ENCODE measurements around the gene METTL26.

The METTL26 gene

DNA sequence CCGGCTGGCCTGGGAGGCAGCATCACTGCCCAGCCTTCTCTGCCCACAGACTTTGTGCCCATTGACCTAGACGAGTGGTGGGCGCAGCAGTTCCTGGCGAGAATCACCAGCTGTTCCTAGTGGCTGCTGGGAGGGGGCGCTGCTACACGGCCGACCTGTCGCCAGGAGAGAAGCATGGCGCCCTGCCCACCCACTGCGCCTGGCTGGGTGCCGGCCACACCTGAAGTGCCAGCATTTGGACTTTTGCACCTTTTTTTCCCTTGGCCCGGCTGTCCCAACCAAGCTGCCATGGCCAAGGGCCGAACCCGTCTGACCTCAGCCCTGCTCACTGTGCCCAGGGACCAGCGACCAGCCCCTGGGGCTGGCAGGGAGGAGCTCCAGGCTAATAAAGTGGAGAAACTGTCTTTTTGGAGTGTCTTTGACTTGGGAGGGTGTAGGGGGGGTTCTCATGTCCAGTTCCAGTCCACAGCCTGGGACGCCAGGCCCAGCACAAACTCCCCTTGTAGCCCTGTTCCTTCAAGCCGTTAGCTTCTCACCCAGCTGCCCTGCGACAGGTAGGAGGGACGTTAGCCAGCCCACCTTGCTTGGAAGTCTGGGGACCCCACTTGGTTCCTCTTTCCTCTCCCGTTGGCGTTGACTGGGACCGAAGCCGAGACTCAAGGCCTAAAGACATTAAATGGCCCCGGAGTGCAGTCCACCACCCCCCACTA lies 12.1 kb upstream of the METTL26 start:
- no peak for DNase-seq (ENCODE audit: low read depth)
- TF ChIP-seq, protein P1, sequence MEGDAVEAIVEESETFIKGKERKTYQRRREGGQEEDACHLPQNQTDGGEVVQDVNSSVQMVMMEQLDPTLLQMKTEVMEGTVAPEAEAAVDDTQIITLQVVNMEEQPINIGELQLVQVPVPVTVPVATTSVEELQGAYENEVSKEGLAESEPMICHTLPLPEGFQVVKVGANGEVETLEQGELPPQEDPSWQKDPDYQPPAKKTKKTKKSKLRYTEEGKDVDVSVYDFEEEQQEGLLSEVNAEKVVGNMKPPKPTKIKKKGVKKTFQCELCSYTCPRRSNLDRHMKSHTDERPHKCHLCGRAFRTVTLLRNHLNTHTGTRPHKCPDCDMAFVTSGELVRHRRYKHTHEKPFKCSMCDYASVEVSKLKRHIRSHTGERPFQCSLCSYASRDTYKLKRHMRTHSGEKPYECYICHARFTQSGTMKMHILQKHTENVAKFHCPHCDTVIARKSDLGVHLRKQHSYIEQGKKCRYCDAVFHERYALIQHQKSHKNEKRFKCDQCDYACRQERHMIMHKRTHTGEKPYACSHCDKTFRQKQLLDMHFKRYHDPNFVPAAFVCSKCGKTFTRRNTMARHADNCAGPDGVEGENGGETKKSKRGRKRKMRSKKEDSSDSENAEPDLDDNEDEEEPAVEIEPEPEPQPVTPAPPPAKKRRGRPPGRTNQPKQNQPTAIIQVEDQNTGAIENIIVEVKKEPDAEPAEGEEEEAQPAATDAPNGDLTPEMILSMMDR (conservative IDR thresholded peaks at IDR 0.05; ENCODE audit: control insufficient read depth, insufficient read depth, low read depth, low read length) = peak; percentile 29
- H3K4me3 ChIP-seq (ENCODE audit: control insufficient read depth, low read depth, low read length) = peak overlapping the region; percentile 54

DNA sequence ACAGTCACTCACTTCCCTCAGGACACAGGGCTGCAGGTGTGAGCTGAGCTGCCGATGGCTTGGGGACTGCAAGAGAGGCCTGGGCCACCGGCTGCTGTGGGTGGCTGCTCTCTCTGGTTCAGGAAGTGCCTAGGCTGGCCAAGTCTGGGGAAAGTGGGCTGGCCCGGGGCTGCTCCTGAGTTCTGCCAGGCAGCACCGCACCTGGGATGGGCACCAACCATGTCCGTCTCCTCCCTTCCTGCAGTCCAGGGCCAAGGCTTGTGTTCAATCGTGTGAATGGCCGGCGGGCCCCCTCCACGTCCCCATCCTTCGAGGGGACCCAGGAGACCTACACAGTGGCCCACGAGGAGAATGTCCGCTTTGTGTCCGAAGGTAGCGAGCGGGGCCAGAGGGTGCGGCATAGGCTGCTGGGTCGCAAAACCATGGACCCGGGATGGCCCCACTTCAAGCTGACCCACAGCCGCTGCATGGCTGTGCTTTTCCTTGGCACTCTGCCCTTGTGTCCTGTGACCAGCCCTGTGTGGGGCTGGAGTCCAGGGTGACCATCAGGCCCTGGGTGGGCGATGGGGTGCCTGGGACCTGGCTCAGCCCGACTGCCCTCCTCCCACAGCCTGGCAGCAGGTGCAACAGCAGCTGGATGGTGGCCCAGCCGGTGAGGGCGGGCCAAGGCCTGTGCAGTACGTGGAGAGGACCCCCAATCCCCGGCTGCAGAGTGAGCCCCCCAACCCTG lies 11.2 kb upstream of the METTL26 start:
- DNase-seq (ENCODE audit: low read depth) = no peak
- H3K4me3 ChIP-seq (ENCODE audit: control insufficient read depth, low read depth, low read length) = no peak overlapping the region
- TF ChIP-seq, protein P1 (conservative IDR thresholded peaks at IDR 0.05; ENCODE audit: control insufficient read depth, insufficient read depth, low read depth, low read length) = no peak

DNA sequence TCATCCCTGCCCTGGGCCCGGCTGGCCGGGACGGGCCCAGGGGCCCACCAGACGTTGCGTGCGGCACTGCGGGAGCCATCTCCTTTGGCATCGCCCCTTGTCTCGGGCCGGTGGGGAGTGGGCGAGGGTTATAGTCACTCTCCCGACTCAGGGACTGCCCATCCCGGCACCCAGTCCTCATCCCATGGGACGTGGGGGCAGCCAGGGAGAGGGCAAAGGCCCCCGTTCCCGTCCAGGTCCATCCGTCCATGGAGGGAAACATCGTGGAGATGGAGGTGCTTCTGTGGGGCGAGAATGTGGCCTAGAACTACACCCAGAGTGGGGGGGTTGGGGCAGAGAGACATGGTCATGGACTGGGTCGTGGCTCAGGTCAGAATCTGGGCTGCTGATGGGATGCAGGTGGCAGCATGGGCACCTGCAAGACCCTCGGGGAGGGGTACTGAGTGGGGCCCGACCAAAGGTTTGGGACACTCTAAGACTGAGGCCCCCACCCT lies 10.6 kb upstream of the METTL26 start:
- TF ChIP-seq, protein P1 (conservative IDR thresholded peaks at IDR 0.05; ENCODE audit: control insufficient read depth, insufficient read depth, low read depth, low read length) = no peak
- H3K4me3 ChIP-seq (ENCODE audit: control insufficient read depth, low read depth, low read length) = no peak overlapping the region
- DNase-seq (ENCODE audit: low read depth) = no peak

DNA sequence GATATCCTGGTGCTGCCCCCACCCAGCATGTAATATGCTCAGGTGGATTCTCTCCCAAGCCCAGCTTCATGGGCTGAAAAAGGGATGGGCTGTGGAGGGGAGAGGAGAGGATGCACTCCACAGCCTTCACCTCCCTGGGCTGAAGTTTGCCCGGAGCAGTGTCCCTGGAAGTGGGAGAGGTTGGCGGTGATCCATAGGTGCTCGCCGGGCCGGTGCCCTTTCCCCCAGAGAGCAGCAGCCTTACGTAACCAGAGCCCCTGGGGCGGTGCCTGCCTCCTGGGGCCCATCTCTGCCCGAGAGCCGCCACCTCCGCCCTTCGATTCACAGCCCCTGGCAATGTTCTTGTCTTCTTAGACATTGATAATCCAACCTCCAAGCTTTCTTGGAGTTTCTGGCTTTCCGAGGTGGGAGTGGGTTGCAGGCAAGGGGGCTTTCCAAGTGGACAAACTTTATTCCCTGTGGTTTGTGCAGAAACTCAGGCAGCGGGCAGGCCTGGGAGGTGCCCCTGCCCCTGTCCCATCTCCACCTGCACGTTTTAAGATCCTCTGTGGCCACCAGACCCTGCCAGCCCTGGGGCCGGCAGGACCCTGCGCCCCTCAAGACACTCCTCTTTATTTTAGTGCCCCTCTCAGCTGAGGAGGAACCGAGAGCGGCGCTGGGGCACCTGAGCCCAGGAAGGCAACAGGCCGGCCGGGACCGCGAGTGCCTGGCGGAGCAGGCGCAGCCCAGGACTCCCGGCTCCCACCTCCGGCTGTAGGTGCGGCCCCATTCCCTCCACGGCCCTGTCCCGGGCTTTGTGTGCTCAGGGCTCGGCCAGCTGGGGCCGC lies 10.0 kb upstream of the METTL26 start:
- TF ChIP-seq, protein P1 (conservative IDR thresholded peaks at IDR 0.05; ENCODE audit: control insufficient read depth, insufficient read depth, low read depth, low read length) = no peak
- no peak overlapping the region for H3K4me3 ChIP-seq (ENCODE audit: control insufficient read depth, low read depth, low read length)

DNA sequence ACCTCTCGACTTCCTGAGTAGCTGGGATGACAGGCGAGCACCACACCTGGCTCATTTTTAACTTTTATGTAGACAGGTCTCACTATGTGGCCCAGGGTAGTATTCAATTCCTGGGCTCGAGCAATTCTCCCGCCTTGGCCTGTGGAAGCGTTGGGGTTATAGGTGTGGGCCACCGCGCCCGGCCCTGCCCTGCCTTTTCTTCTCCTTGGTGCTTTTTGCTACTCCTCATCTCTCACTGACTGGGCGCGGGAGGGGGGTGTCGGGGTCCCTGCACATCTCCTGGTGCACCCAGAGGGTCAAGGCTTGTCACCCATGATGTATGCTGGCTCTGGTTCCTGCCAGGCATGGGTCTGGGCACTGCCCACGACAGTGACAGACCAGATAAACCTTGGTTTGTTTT lies 8.5 kb upstream of the METTL26 start:
- no peak for DNase-seq (ENCODE audit: low read depth)
- TF ChIP-seq, protein P1 (conservative IDR thresholded peaks at IDR 0.05; ENCODE audit: control insufficient read depth, insufficient read depth, low read depth, low read length) = no peak
- no peak overlapping the region for H3K4me3 ChIP-seq (ENCODE audit: control insufficient read depth, low read depth, low read length)

More for the DNA sequence above, 10.0 kb upstream of the METTL26 start:
- DNase-seq (ENCODE audit: low read depth) = no peak

DNA sequence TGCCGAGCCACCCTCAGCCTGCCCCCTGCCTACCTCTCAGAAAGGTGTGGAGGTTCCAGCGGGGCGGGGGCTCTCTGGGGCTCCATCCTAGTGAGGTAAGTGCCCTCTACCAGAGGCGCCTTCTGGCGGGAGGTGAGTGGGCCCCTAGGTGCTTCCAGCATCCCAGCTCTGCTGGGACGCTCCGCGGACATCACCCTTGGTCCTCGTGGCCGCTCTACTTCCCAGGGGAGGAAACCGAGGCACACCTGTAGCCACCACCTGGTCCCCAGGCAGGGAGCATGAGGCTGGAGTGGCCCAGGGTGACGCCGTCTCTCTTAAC lies 6.9 kb upstream of the METTL26 start:
- H3K4me3 ChIP-seq (ENCODE audit: control insufficient read depth, low read depth, low read length) = peak overlapping the region; percentile 57
- TF ChIP-seq, protein P1 (conservative IDR thresholded peaks at IDR 0.05; ENCODE audit: control insufficient read depth, insufficient read depth, low read depth, low read length) = no peak
- DNase-seq (ENCODE audit: low read depth) = no peak
